HG02798 (cell line): ENCODE results near the gene EEF2.

Source experiments
- ATAC-seq: cut with Tn5 transposase; IDR thresholded peaks from one replicate; pipeline ENCODE4 v1.9.1; 2021; ENCODE audit warnings: mild to moderate bottlenecking; ENCODE audit not compliant: unreplicated experiment, poor library complexity

The EEF2 gene

DNA sequence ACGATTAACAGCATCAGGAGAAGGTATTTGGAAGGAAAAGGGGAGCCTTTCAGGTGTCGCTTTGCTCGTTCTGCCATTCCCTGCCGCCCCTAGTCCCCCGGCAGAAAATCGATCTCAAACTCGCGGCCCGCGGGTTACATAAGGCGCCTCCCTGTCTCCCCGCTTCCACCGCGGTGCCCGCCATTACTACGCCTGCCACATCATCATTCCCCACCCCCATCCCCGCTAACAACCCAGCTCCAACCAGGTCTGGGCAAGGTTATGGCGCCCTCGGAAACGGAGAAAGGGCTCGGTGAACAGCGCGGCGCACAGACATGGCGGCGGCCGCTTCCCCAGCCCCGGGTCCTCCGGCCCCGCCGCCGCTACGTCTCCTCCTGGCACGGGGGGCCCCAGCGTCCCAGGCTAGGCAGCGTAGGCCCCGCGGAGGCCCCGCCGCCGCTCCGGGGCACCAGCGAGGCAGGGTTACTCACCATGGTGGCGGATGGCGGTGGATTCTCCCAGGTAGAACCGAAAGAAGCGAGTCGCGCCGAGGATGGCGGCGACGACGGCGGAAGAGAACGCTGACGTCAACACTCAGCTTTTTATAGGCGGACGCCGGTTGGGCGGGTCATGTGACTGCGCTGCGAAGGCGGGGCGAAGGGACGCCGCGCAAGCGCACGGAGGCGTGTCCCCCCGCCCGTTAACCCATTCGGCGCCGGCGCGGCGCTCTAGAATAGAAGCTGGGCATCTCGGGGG lies at the start of gene EEF2:
Gene EEF2 (minus strand): TSS at position 556 of the 735 bp plus-strand sequence. CDS start 83 bp downstream, at position 473.
- peak; percentile 70 for ATAC-seq

DNA sequence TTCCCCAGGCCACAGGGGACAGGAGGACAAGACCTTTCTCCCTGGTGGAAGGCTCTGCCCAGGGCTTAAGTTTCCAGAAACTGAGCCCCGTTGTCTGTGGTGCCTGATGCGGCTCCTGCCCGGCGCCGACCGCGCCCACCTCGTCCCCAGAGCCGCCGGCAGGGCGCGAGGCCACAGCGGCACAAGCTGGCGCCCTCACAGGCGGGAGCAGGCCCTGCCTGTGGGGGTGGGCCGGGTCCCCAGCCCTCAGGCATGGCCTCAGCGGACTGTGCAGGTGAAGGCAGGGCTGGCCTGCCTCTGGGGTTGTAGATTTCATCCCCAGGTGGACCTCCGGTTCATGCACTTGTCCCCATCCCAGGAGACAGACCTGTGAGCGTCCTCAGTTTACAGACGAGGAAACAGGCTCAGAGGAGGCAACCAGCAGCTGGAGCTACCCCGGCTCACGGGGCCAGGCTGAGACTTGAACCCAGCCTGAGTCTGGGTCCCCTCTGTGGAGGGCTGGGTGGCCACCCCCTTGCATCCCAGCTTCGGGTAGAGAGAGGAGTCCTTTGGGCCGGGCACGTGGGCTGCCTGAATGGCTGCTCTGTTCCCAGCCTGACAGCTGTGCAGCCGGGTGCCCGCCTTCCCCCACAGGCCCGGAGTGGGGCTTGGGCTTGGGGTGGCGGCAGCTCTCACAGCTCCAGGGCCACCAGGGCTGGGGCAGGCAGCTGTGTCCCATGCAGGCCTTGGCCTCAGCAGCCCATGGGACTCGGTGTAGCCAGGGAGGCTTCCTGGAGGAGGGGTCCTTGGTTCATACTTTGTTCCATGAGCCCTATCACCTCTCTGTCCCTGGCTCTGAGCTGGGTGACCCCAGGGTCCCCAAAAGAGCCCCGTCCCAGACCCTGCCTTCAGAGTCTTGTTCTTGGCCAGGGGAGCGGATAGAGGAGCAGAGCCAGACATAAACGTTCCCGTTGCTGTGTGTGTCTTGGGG lies 49.1 kb upstream of the EEF2 start:
- ATAC-seq = no peak

- ATAC-seq = no peak
These were observed 48.0 kb upstream of the EEF2 start for GRCh38 chr19:4033028-4033956.

GRCh38 chr19:4032436-4032835 lies 47.2 kb upstream of the EEF2 start:
- ATAC-seq = no peak

- no peak for ATAC-seq
These were observed 46.2 kb upstream of the EEF2 start for GRCh38 chr19:4031420-4031819.

- ATAC-seq = no peak
These were observed 45.7 kb upstream of the EEF2 start for GRCh38 chr19:4030981-4031380.

- ATAC-seq = no peak
These were observed 45.3 kb upstream of the EEF2 start for GRCh38 chr19:4030552-4030951.

DNA sequence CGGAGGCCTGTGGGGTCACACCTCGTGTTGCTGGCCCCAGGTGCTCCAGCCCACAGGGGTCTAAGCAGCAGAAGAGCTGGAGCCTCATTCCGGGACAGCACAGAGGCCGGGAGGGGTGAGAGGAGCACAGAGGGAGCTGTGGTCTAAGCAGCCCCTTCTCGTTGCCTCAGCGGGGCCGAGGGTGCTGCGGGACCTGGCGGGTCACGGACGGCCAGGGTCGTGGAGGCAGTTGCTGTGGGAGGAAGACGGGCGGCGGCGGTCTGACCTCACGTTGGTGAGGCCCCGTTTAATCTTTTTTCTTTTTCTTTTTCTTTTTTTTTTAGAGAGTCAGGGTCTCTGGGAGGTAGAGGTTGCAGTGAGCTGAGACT lies 44.0 kb upstream of the EEF2 start:
- ATAC-seq = no peak

GRCh38 chr19:4028334-4029246 lies 43.3 kb upstream of the EEF2 start:
- ATAC-seq = no peak

GRCh38 chr19:4027146-4027545 lies 41.9 kb upstream of the EEF2 start:
- ATAC-seq = no peak

DNA sequence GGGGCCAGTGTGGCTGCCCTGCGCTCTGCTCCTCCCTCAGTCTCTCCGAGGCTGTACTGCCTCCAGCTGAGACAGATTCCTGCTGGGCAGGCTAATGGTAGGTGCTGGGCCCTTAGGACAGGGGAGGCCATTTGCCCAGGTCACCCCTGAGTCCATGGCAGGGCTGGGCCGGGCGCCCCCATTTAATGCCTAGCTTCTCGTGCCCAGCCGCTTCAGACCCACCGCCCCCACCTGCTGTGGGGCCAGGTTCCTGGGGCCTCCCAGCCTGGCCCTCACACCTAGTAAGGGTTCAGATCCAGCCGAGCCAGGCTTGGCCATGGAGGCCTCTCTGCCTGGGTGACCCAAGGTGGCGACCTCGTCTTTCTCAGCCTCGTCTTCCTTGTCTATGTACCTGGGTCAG lies 40.1 kb upstream of the EEF2 start:
- no peak for ATAC-seq

GRCh38 chr19:4023600-4024398 lies 38.5 kb upstream of the EEF2 start:
- ATAC-seq = no peak

- ATAC-seq = no peak
These were observed 34.3 kb upstream of the EEF2 start for GRCh38 chr19:4019578-4019977.

- no peak for ATAC-seq
These were observed 33.7 kb upstream of the EEF2 start for GRCh38 chr19:4018775-4019504.

DNA sequence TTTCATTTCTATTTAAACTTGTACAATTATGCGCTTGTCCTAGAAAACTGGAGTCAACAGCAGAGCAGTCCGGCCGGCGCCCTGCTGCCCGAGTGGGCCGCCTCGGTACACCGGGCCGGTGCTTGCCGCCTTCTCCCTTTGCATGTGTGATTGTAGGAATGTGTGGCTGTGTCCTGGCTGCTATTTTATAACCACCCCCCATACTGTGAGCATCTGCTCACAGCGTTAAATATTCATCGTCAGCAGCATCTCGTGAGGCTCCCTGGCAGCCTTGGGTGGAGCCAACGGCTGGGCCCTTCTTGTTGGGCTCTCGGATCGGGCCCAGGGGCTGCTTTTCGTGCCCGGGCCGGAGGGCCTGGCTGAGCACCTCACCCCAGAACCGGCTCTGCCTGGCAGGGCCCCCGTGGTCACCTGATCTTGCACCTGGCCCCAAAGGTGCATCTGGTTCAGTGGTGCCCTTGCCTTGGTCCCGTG lies 32.9 kb upstream of the EEF2 start:
- ATAC-seq = no peak

DNA sequence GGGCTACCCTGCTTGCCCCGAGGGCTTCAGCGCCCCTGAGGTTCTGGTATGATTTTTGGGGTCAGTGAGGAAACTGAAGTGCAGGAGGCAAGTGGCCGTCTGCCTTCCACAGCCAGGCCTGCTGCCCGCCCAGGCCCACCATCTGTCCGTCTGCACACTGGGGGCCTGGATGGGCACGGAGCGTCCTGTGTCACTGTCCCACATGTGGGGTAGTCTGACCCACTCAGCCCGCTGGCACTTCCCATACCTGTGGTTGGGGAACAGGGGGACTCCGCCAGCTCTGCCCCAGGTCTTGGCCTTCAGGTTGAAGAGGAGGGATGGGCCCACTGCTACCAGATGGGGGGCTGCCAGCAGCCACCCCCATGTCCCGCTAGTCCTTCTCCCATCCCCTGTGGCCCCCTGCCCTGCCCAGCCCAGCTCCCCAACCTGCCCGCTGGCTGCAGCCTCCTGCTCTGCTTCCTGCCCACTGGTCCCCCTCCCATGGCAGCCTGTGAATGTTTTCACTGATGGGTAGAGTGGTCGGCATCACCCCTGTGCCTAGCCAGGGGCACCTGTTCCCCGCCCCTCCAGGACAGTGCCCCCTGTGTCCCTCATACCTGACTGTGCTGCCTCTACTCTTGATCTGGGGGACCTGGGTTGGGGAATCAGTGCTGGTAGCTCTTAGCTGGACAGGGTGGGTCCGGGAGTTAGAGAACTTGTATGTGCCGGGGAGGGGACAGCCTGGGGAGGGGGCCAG lies 31.8 kb upstream of the EEF2 start:
- no peak for ATAC-seq

DNA sequence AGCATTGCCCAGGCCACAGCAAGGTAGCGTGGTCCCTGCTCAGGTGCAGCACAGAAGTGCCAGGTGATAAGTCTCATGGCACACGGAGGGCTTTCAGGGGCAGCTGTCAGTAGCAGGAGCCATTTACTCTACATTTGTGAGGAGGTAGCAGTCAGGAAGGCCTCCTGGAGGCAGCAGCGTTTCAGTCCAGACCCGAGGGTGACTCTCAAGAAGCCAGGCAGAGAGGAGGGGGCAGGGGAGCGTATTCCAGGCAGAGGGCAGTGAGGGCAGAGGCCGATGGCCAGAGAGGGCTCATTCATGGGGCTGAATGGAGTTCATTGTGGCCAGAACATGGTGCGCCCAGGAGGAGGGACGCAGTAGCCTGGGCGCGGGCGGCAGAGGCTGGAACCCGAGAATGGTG lies 31.2 kb upstream of the EEF2 start:
- no peak for ATAC-seq
